HTR-8/SVneo (cell line): ENCODE measurements around the gene COL6A1.
"Not testable (repeated sequence)": the region's sequence is repeated elsewhere in the genome, so short reads cannot be mapped to it uniquely, and the experiment has no call there.

Experiments
- DNase-seq: peaks from one replicate; pipeline ENCODE4 v3.0.0; 2011; ENCODE audit warnings: low spot score, mixed read lengths; ENCODE audit not compliant: insufficient read length
- FAIRE-seq: peaks from 2 replicates; lab custom pipeline; 2011; peaks lifted over from hg19 to GRCh38; lab: Jason Lieb, UNC

COL6A1 gene

DNA sequence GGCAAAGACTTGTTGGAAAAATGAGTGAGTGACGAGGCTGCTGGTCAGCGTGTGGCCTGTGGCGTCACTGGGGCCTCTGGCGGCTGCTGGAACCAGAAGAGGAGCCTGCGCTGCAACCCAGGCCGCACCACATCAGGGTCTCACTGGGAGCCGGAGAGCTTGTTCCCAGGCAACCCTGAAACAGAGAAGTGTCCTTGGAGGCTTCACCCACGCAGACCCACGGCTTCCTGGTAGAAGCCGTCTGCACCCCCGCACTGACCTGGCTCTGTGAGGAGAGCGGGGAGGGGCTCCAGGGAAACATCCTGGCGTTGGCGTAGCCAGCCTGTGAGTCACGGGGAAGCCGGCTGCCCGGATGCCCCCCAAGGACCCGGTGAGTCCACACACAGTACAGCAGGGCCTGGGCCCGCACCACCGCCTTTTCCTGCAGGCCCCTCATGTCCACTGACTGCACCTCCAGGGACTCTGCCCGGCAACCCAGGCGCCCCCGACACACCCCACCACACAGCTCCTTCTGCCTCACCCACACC is 57.4 kb downstream of the COL6A1 start:
- DNase-seq (peak; percentile 78), FAIRE-seq (no peak)

DNA sequence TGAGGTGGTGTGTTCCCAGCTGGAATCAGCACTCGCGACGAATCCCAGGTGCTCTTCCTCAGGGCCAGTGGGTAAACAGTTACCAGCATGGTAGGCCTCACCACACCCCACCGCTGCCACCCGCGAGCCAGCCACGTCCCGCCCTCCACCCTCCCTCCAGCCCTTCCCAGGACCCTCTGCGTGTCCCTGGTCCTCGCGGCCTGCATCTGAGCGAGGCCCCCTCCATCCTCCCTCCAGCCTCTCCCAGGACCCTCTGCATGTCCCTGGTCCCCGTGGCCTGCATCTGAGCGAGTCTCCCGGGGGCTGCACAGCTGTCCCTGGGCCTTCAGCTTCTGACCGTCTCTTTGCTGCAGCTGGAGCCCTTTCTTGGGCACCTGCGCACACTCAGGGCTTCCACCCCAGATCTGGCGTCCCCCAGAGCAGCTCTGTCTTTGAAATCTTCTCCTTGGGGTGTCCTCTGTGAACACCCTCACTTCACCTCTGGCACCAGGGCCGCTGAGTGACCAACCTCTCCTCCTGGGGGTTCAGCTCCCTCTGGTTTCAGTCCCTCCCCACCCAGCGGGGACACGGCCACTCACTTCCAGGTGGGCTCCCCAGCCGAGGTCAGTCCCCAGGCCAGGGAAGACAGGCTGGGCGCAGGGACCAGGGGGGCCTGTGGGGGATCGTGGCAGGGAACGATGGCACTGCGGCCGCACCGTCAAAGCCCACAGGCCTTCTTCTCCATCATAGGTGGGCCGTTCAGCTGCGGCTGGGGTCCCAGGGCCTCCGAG is 58.5 kb downstream of the COL6A1 start:
- DNase-seq (no peak), FAIRE-seq (no peak)

DNA sequence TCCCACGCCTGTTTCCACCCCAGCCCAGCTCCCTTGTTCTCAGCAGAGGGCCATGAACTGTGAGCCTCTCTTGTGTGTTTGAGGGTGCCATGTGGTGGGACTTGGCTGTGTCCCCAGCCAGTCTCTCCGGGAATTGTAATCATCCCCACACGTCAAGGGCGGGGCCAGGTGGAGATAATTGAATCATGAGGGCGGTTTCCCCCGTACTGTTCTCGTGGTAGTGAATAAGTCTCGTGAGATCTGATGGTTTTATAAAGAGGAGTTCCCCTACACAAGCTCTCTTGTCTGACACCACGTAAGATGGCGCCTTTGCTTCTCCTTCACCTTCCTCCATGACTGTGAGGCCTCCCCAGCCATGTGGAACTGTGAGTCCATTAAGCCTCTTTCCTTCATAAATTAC is 59.1 kb downstream of the COL6A1 start:
- DNase-seq (no peak), FAIRE-seq (no peak)

DNA sequence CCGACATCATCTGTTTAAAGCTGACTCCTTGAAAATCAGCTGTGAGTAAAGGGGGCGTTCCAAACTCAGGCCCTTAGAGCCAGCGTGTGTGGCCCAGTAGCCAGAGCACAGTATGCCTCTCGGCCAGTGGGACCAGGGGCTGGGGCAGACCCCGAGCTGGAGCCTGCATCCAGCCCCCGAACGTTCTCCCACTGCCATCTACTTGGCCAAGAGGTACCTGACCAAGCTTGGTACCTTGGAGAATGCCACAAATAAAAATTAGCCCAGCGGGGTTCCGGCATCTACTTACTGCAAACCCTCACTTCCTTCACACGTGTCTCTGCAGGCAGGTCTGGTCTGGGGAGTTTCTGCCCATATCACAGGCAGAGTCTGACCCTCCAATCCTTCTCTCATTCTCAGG is 59.6 kb downstream of the COL6A1 start:
- DNase-seq (no peak), FAIRE-seq (peak; percentile 28)

DNA sequence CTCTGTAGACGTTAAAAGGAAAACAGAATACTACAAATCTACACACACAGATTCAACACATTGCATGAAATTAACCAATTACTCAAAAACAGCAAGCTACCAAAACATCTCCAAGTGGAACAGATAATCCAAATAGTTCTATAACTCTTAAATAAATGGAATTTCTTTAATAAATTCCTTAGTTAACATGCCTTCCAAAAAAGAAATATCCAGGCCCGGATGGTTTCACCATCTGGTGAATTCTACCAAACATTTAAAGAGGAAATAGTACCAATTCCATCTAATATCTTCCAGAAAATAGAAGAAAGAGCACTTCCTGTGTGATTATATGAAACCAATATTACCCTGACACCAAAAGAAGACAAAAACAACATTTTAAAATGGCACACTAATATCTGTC is 63.6 kb downstream of the COL6A1 start:
- FAIRE-seq (no peak), DNase-seq (no peak)

DNA sequence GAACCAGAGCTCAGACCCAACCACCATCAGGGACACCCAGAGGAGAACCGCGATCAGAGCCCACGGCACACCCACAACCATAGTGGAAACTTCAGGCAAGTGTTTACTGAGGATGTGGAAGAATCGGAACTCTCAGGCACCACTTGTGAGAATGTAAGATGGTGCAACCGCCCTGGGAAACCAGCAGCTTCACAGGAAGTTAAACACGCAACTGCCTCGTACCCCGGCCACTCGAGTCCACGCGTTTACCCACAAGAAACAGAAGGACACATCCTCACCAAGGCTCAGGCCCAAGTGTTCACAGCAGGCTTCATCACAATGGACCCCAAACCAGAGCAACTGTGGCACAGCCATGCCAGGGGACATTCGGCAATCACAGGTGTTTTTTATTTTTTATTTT is 64.9 kb downstream of the COL6A1 start:
- FAIRE-seq (no peak), DNase-seq (no peak)

DNA sequence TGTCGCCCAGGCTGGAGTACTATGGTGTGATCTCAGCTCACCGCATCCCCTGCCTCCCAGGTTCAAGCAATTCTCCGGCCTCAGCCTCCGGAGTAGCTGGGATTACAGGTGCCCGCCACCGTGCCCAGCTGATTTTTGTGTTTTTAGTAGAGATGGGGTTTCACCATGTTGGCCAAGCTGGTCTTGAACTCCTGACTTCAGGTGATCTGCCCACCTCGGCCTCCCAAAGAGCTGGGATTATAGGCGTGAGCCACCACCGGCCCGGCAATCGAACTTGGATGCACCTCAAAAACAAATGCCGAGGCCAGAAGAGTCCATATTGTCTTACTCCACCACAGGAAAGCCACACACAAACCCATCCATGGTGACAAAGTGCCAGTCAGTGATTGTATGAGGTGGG is 65.3 kb downstream of the COL6A1 start:
- not testable (repeated sequence) for FAIRE-seq, DNase-seq

DNA sequence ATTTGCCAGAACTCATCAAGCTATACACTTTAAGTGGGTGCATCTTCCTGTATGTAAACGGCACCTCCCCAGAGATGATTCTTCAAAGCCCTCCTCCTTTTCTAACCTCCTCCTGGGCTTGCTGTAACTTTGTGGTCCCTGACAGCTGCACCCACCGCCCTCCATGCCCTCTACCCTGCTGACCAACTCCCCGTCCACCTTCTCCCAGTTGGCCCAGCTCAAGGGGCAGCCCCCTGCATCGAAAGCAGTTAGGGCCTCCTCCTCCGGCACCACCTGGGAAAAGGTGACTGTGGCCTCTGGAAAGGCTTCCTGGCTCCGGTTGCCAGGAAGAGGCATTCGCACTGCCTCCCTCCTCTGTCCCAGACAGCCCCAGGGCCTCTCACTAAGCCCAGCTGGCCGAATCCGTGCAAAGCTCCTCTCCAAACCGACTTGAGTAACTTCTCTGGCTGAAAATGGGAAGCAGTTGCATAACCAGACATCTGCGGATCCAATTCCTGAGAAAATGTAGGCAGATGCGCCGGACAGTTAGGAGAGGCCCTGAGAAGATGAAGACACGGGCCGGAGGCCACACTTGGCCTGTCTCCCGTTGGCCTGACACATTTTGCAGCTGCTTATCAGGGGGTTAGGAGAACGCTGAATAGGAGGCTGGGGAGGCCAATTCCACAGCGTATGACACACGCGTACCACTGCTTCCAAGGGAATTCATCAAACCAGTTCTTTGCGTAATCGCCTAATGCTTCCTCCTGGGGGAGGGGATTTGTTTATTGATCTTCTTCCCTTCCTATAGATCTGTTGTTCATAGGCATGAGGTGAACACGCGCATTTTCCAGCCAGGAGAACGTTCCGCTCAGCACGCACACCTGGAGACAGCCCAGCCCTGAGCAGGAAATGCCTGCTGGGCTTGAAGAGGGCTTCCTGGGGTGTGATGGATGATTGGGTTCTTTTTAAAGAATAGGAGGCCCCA is 67.6 kb downstream of the COL6A1 start:
- peak; percentile 85 for FAIRE-seq

DNA sequence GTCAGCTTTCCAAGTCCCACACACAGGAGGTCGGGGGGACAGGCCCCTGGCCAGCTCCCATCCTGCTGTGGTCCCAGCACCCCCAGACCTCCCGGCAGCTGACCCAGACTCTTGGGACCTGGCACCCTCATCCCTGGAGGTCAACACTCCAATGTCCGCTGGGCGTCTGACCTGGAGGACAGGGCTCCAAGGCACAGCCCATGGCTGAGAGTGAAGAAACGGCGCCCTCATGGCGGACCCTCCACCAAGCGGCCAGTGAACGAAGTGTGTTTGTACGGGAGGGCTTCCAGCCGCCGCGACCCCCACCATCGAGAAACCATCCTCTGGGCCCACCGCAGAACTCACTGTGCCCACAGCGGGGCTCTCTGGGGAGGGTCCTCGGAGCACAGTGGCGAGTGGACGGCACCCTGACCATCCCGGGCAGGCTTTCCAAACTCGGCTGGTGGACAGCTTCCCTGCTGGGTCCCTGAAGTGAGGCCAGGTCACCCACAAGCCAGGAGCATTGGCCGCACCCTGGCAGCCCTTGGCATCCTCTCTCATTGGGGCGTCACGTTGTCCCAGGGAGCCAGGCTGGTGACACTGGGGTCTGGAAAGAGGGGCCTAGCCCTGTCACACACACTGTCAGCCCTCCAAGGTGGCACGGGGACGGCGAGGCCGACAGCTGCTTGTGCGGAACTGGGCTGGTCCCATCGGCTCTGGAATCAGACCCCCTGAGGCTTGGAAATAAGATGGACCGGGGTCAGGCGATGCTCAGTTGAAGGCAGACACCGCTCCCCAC is 68.5 kb downstream of the COL6A1 start:
- FAIRE-seq, result no peak
- no peak for DNase-seq

More for the DNA sequence above, 67.6 kb downstream of the COL6A1 start:
- peak; percentile 54 for DNase-seq

DNA sequence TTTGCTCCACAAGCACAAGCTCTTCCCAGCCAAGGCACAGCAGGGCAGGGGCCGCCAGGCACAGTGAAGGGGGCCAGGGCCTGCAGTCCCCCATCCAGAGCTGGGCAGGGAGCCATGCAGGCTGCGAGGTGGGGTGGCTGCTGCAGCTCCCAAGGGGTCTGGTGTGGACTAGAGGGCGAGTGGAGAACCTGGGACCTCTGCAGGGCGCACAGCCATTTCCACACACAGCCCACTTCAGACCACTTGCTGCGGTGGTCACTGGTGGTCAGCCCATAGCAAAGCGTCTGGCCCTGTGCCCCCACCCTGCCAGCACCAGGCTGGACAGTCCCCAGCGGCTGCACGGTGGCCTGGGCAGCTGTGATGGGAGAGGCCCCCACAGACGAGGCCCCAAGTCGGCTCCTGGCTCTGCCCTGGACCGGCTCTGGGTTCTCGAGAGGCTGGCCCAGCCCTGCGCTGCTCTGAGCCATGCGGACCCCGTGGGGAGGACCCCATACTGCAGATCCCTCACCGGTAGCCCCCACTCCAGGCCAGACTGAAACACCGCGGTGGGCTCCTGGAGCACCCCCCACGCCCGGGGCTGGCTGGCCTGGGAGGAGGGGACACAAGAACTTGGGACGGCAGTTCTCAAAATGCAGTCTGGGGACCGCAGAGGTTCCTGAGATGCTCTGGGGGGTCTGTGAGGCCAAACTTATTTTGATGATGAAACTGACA is 69.3 kb downstream of the COL6A1 start:
- FAIRE-seq (no peak), DNase-seq (no peak)

DNA sequence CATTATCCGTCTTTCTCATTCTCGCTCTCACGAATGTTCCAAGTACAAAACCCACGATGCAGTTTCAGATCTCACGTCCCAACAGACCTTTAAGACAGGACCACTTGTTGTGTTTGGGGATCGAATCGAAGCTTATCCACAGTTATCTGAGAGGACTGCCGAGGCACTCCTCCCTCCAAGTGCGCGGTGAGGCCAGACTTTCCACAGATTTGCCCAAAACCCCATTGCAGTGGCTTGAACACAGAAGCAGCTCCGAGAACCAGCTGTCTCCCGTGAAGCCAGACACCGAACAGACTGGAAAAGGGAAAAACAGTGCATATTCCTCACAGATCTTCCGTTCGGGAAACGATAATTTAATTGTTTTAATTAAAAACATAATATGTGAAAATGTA is 69.8 kb downstream of the COL6A1 start:
- FAIRE-seq, result no peak
- no peak for DNase-seq

DNA sequence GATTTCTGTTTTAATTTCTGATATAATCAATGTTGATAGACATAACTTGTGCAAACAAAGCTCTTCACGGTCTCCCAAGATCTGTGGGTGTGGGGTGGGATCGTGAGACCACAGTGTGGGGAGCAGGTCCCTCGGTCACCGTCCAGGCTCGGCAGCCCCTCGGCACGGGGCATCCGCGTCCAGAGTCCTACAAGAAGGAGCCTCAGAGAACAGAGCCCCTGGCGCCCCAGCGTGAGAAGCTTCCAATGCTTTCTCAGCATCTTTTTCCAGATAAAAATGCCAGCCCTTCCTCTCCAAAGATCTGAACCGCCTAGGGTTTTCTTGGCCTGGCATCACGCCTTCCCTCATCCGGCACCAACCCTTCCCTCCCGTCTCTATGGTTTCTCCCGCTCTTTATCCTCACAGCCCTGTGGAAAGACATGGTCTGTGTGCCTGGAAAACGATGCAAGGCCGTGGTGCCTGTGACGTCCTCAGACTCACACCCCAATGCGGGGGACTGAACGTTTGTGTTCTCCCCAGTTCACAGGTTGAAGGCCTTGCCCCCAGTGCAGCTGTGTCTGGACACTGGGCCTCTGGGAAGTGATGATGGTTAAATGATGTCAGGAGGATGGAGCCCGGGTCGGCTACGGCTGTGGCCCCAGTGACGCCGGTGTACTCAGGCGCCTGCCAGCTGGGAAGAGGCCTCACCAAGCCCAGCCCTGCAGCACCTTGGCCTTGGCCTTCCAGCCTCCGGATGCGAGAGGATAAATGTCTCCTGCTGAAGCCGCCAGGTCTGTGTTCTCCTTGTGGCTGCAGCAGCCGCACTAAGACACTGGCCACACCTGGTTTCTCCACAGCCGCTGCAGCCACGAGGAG is 70.5 kb downstream of the COL6A1 start:
- FAIRE-seq (no peak), DNase-seq (no peak)

DNA sequence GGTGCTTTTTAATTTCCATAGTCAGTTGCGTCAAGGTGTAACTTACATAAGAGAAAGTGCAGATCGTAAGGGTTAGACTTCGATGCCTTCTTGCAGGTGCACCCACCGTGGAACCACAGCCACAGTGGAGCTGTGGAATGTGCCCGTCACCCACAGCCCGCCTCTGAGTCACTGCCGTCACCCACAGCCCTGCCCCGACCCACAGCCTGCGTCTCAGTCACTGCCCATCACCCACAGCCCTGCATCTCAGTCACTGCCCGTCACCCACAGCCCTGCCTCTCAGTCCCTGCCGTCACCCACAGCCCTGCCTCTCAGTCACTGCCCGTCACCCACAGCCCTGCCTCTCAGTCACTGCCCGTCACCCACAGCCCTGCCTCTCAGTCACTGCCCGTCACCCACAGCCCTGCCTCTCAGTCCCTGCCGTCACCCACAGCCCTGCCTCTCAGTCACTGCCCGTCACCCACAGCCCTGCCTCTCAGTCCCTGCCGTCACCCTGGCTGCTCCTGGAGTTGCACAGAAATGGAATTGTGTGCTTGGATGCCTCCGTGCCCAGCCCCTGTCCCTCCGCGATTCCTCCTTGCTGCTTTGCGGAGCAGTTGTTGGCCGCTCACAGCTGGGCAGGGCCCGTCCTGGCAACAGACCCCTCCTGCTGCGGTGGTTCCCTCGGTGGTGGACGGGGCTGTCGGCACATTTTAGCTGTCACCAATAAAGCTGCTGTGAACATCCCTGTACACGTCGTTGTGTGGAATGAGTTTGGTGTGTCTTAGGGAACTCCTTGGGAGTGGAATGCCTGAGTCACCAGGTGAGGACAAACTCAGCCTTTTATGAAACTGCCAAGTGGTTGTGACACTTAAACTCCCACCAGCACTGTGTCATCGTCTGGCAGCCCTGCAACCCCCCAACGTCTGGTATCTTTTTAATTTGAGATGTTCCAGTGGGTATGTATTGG is 71.4 kb downstream of the COL6A1 start:
- FAIRE-seq (peak; percentile 66), DNase-seq (peak; percentile 33)

DNA sequence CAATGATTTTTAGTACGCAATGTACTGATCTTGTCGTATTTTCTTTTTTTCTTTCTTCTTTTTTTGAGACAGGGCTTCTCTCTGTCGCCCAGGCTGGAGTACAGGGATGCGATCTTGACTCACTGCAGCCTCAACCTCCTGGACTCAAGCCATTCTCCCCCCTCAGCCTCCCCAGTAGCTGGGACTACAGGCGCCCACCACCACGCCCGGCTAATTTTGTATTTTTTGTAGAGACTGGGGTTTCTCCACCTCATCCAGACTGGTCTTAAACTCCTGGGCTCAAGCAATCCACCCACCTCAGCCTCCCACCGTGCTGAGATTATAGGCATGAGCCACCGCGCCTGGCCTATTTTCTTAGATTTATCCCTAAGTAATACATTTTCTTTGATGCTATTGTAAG is 72.5 kb downstream of the COL6A1 start:
- DNase-seq (no peak), FAIRE-seq (no peak)

DNA sequence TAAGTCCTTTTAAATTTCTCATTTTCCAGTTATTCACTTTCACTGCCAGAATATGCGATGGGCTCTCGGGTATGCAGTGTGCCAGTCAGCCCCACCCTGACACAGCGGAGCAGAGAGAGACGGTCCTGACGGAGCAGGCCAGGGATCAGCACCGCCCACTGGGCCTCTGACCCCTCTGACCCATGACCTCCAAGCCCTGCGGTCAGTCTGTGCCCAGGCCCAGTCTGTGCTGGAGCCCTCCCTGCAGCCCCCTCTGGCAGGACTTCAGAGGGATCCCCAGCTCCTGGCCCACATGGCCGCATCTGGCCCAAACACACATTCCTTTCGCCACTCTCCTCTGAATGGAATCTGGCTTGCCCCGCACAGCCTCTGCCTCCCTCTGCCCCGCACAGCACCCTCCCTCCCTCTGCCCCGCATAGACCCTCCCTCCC is 72.9 kb downstream of the COL6A1 start:
- DNase-seq, result no peak
- no peak for FAIRE-seq
